NCI-H69 (cell line): Measurements from ENCODE around the gene RPS6KB2.
A peak's percentile ranks its signal among the peaks of the same experiment; 100 is the strongest.
"Not testable (repeated sequence)": the region's sequence is repeated elsewhere in the genome, so short reads cannot be mapped to it uniquely, and the experiment has no call there.

Experiments used
- DNase-seq: peaks from one replicate; lab custom pipeline; 2025; lab: John Stamatoyannopoulos, UW

Gene RPS6KB2

GRCh38 chr11:67466962-67467771, 38.9 kb downstream of the RPS6KB2 start:
- no peak for DNase-seq

- peak; percentile 63 for DNase-seq
Measured at GRCh38 chr11:67468056-67468455, 39.8 kb downstream of the RPS6KB2 start.

GRCh38 chr11:67468456-67468758, 40.1 kb downstream of the RPS6KB2 start:
- DNase-seq: no peak

- DNase-seq: peak; percentile 96
Measured at GRCh38 chr11:67468759-67469507, 40.6 kb downstream of the RPS6KB2 start, which contains the start of gene TMEM134. TSS of gene TMEM134 (minus strand) at chr11:67469251. CDS start at chr11:67469192, 59 bp downstream.

GRCh38 chr11:67469508-67469811, 41.2 kb downstream of the RPS6KB2 start:
- DNase-seq: no peak

GRCh38 chr11:67470337-67471002, 42.2 kb downstream of the RPS6KB2 start:
- no peak for DNase-seq

- DNase-seq: no peak
Measured at GRCh38 chr11:67472882-67473281, 44.6 kb downstream of the RPS6KB2 start.

GRCh38 chr11:67476692-67477091, 48.4 kb downstream of the RPS6KB2 start:
- not testable (repeated sequence) for DNase-seq

GRCh38 chr11:67477344-67478050, 49.2 kb downstream of the RPS6KB2 start:
- not testable (repeated sequence) for DNase-seq

- DNase-seq: no peak
Measured at GRCh38 chr11:67482275-67482826, 54.1 kb downstream of the RPS6KB2 start.

- peak; percentile 99 for DNase-seq
Measured at GRCh38 chr11:67482827-67483798, 54.8 kb downstream of the RPS6KB2 start, which contains the start of gene AIP. TSS of gene AIP (plus strand) at chr11:67483026. CDS start at chr11:67483159, 133 bp downstream.

- DNase-seq: peak; percentile 23
Measured at GRCh38 chr11:67483831-67484665, 55.8 kb downstream of the RPS6KB2 start.

GRCh38 chr11:67484847-67485311, 56.6 kb downstream of the RPS6KB2 start:
- no peak for DNase-seq
